Heart left ventricle (tissue), 16 donors: ENCODE data around the gene SSNA1. TPM values are rescaled to one million over a fixed set of nuclear protein-coding genes. Genes with fewer than 3 reads are reported as not detected.

Experiments used
- ATAC-seq, 4 donors: fragments of 200-7000 bp; cut with Tn5 transposase; one replicate each; pipeline ENCODE4 v1.9.1; 2020 to 2022; ENCODE audit warnings: moderate library complexity in 4 of 4, mild to moderate bottlenecking in 3 of 4, moderate number of reproducible peaks in 1 of 4
- DNase-seq, 5 donors: peaks; one replicate each; pipeline ENCODE4 v3.0.0-alpha.2; 2020
- H3K27ac ChIP-seq, 12 donors: fragments of 200-600 bp; sonication (generic) in 4 of 12; one replicate each; pipeline versions ENCODE4 v1.5.0 to v1.8.0; 2016 to 2022; ENCODE audit warnings: mild to moderate bottlenecking in 2 of 12
- H3K27me3 ChIP-seq, 9 donors: fragments of 200-600 bp; sonication (generic) in 2 of 9; one replicate each; pipeline versions ENCODE4 v1.5.1 to v1.8.0; 2016 to 2022; ENCODE audit warnings: mild to moderate bottlenecking in 3 of 9
- H3K36me3 ChIP-seq, 9 donors: fragments of 200-600 bp; sonication (generic) in 2 of 9; one replicate each; pipeline versions ENCODE4 v1.5.0 to v1.8.0; 2018 to 2022; ENCODE audit warnings: mild to moderate bottlenecking in 2 of 9
- H3K4me1 ChIP-seq, 12 donors: fragments of 200-600 bp; sonication (generic) in 4 of 12; one replicate each; pipeline versions ENCODE4 v1.5.0 to v1.8.0; 2016 to 2022; ENCODE audit warnings: mild to moderate bottlenecking in 3 of 12
- H3K4me3 ChIP-seq, 12 donors: fragments of 200-600 bp; sonication (generic) in 4 of 12; one replicate each; pipeline versions ENCODE4 v1.5.0 to v1.8.0; 2017 to 2022; ENCODE audit warnings: mild to moderate bottlenecking in 9 of 12, moderate library complexity in 4 of 12
- H3K9me3 ChIP-seq, 12 donors: fragments of 200-600 bp; sonication (generic) in 4 of 12; one replicate each; pipeline versions ENCODE4 v1.5.0 to v1.8.0; 2016 to 2022; ENCODE audit warnings: mild to moderate bottlenecking in 1 of 12
- CTCF ChIP-seq, 12 donors: fragments of 200-600 bp; sonication (generic) in 4 of 12; IDR thresholded peaks; one replicate each; pipeline versions ENCODE4 v1.5.0 to v1.8.0; 2018 to 2022; ENCODE audit warnings: antibody characterized with exemption in 12 of 12, mild to moderate bottlenecking in 5 of 12
- POLR2A ChIP-seq, 2 donors: fragments of 450-650 bp; IDR thresholded peaks; one replicate each; pipeline ENCODE4 v1.6.1; 2017; ENCODE audit warnings: antibody characterized with exemption in 2 of 2, mild to moderate bottlenecking in 2 of 2, moderate library complexity in 2 of 2
- WGBS, 4 donors: extraction: QIAGEN DNeasy Blood & Tissue Kit in 2 of 4; methylation state at CpG; one replicate each; pipeline versions ENCODE4 v1.1.5 to v1.1.7; 2013 to 2018; 5-methylcytosine and 5-hydroxymethylcytosine counted together
- intact Hi-C, 10 donors: fragments of 100-400 bp; cut with DNase I; formaldehyde crosslinking; loops; one replicate each; pipeline versions ENCODE4 v1.11.1 to v1.14.2; 2022
- polyA plus RNA-seq, 2 donors: library from polyadenylated mRNA; stranded (reverse); fragments of 200-250 nt; gene quantifications; one replicate each; pipeline ENCODE4 v1.2.3, GENCODE V29; 2013
- total RNA-seq, 9 donors: library from RNA; depleted of rRNA in 2 of 9; stranded (reverse); fragments of >200 nt in 2 of 9; fragmentation: NEBNext Ultra II Directional in 3 of 9; extraction: Animal tissue kit (Norgen Biotek cat#: 25700) in 3 of 9; gene quantifications; one replicate each; pipeline versions ENCODE4 v1.1.0 to v1.2.4, GENCODE V29; 2016 to 2023
- donor health status: ischemic (EF 13 %, LVEDD 7.1; RV severe dilation, severe dysfunction).
- donor health status: healthy with polysubstance abuse.
- donor health status: DM: no; HTN: yes; CAD: no.
- donor health status: DM: no; HTN: no; CAD: no.
- donor health status: ischemic (EF 25% LVEDD 6.9; RV normal size, moderate dysfunction).
- donor health status: ischemic (EF 25% LVEDD 5.7; RV mildly dilated, moderate dysfunction).
- donor health status: healthy.
- donor health status: DM: yes; HTN: yes; CAD: no.
- donor health status: ischemic (EF 35%, LVEDD 5.7; RV mildly dilated, moderate dysfunction).
- donor health status: nonischemic (EF 11% LVEDD 7.7; RV severe dilation, severe dysfunction).
- donor health status: DM: yes; HTN: yes; CAD: no.
- donor health status: PGD.
- donor health status: ischemic (EF 29% LVEDD 5.4; RV normal size, mild dysfunction).
- donor health status: nonischemic (EF 23%, LVEDD 6.1; RV moderate dilation, normal function).

SSNA1 gene
- total and polyA plus RNA-seq, 11 donors = 46.0 to 161 (median 67.7) TPM

- H3K27ac ChIP-seq = no peak overlapping the region
- no peaks in the 10 kb centered on the region for H3K27me3 ChIP-seq
- peaks cover 0 to 73% (median 50%) of the 10 kb centered on the region in 9 donors for H3K36me3 ChIP-seq
- DNase-seq (no peak), ATAC-seq (no peak)
- no peaks in the 10 kb centered on the region for H3K9me3 ChIP-seq
- intact Hi-C loops = loop anchor here (5.0 to 10.0 kb wide), 5 partner anchors 36 to 72 kb away; partner anchors contain the start of genes CYSRT1 (in 4 of the 10), RNF224 (in 4 of the 10), RNF208 (in 2 of the 10) and DPP7 (in 1 of the 10)
- peaks cover 18 to 61% (median 41%) of the 10 kb centered on the region in 12 donors for H3K4me1 ChIP-seq
- 64 to 89% (median 76%) methylated on average over 3 to 6 of the region's 6 CpGs for WGBS, 4 donors
- TF ChIP-seq CTCF (IDR thresholded peaks at IDR 0.05) = no peak
- TF ChIP-seq POLR2A (IDR thresholded peaks at IDR 0.05) = no peak
- H3K4me3 ChIP-seq = peak overlapping the region in 4 of 12 donors; percentile 4 to 100 (median 88)
Observed at GRCh38 chr9:137186385-137186784, 2.1 kb upstream of the SSNA1 start.

- Histone ChIP-seq H3K27ac (no peak overlapping the region), H3K36me3 (peaks cover 0 to 73% (median 50%) of the 10 kb centered on the region in 9 donors), H3K4me3 (peak overlapping the region; percentile 68 to 100 (median 90)), H3K9me3 (no peaks in the 10 kb centered on the region), H3K27me3 (no peaks in the 10 kb centered on the region), H3K4me1 (peaks cover 18 to 62% (median 41%) of the 10 kb centered on the region in 12 donors)
- TF ChIP-seq POLR2A (IDR thresholded peaks at IDR 0.05) (no peak), CTCF (IDR thresholded peaks at IDR 0.05) (no peak)
- intact Hi-C loops = loop anchor here (5.0 to 10.0 kb wide), 5 partner anchors 35 to 73 kb away; partner anchors contain the start of genes CYSRT1 (in 4 of the 10), RNF224 (in 4 of the 10), RNF208 (in 2 of the 10) and DPP7 (in 1 of the 10)
- DNase-seq (no peak), ATAC-seq (no peak)
- 78 to 90% (median 85%) methylated on average over 11 to 15 of the region's 15 CpGs for WGBS, 4 donors
Observed at GRCh38 chr9:137187386-137187785, 1.1 kb upstream of the SSNA1 start.

- peak overlapping the region; percentile 92 to 99 (median 99) for H3K27ac ChIP-seq
- no peaks in the 10 kb centered on the region for H3K27me3 ChIP-seq
- peak in 1 of 4 donors; percentile 18 for ATAC-seq
- no peak for DNase-seq
- intact Hi-C loops = loop anchor here (1.0 to 10.0 kb wide), 7 partner anchors 12 to 73 kb away; partner anchors contain the start of genes CYSRT1 (in 4 of the 10), RNF224 (in 4 of the 10), RNF208 (in 2 of the 10) and DPP7 (in 1 of the 10)
- WGBS, 4 donors = 0 to 2% (median 1%) methylated on average over 15 to 31 of the region's 31 CpGs
- peak overlapping the region; percentile 68 to 100 (median 90) for H3K4me3 ChIP-seq
- no peak for TF ChIP-seq CTCF (IDR thresholded peaks at IDR 0.05)
- no peak for TF ChIP-seq POLR2A (IDR thresholded peaks at IDR 0.05)
- H3K36me3 ChIP-seq = peaks cover 0 to 66% (median 43%) of the 10 kb centered on the region in 9 donors
- H3K9me3 ChIP-seq = no peaks in the 10 kb centered on the region
- peaks cover 18 to 69% (median 41%) of the 10 kb centered on the region in 12 donors for H3K4me1 ChIP-seq
Observed at GRCh38 chr9:137188086-137188489, 388 bp upstream of the SSNA1 start.
